GM19035 (cell line): ENCODE measurements around the gene CREBRF.
A peak's percentile ranks its signal among the peaks of the same experiment; 100 is the strongest.
"Not testable (repeated sequence)": the region's sequence is repeated elsewhere in the genome, so short reads cannot be mapped to it uniquely, and the experiment has no call there.

Experiments used
- ATAC-seq: cut with Tn5 transposase; IDR thresholded peaks from one replicate; pipeline ENCODE4 v1.9.1; 2021; ENCODE audit not compliant: unreplicated experiment

CREBRF gene, protein sequence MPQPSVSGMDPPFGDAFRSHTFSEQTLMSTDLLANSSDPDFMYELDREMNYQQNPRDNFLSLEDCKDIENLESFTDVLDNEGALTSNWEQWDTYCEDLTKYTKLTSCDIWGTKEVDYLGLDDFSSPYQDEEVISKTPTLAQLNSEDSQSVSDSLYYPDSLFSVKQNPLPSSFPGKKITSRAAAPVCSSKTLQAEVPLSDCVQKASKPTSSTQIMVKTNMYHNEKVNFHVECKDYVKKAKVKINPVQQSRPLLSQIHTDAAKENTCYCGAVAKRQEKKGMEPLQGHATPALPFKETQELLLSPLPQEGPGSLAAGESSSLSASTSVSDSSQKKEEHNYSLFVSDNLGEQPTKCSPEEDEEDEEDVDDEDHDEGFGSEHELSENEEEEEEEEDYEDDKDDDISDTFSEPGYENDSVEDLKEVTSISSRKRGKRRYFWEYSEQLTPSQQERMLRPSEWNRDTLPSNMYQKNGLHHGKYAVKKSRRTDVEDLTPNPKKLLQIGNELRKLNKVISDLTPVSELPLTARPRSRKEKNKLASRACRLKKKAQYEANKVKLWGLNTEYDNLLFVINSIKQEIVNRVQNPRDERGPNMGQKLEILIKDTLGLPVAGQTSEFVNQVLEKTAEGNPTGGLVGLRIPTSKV

GRCh38 chr5:173055983-173056782 lies at the start of gene CREBRF:
Gene CREBRF, plus strand, starts transcription at chr5:173056352. Its CDS starts 24,424 bp downstream, at chr5:173080776.
- ATAC-seq: peak; percentile 70

DNA sequence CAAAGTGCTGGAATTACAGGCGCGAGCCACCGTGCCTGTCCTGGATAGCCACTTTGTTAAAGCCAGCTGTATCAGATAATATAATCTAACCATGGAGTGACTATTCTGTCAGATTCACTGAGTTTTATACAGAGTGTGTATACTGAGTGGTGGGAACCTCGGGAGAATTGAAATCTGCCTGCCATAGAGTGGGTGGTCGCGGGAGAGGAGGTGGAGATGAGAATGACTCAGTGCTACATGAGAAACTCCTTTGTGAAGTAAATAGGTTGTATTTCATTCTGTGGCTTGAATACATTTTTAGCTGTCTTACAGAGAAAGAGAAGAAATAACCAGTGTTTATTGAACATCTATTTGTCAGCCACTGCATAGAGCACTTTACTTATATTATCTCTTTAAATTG lies 46.1 kb upstream of the CREBRF start:
- no peak for ATAC-seq

GRCh38 chr5:173010547-173011464 lies 45.3 kb upstream of the CREBRF start:
- no peak for ATAC-seq

DNA sequence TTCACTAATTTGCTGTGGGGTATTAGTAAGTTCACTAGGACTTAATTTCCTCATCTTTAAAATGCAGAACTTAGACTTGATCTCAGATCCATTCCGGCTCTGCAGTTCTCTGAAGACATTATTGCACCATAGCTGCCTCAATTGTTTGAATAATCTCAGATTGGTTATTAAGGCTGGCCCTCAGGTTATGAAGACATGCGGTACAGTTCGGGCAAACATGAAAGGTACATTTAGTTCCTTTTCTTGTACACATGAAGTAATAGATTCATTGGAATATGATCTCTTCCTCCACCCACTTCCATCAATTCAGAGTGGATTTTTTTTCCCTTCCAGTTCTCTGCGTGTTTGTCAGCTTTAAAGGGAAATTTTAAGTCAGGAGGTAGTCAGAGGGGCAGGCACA lies 44.6 kb upstream of the CREBRF start:
- no peak for ATAC-seq

DNA sequence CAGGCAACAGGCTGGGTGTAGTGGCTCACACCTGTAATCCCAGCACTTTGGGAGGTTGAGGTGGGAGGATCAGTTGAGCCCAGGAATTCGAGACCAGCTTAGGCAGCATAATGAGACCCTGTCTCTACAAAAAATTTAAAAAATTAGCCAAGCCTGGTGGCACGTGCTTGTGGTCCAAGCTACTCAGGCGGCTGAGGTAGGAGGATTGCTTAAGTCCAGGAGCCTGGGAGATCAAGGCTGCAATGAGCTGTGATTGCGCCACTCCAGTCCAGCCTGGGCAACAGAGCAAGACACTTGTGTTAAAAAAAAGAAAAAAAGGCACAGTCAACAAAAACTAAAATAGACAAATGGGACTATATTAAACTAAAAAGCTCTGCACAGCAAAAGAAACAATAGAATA lies 43.3 kb upstream of the CREBRF start:
- ATAC-seq: no peak

- ATAC-seq: no peak
Measured at GRCh38 chr5:173014671-173015070, 41.5 kb upstream of the CREBRF start.

DNA sequence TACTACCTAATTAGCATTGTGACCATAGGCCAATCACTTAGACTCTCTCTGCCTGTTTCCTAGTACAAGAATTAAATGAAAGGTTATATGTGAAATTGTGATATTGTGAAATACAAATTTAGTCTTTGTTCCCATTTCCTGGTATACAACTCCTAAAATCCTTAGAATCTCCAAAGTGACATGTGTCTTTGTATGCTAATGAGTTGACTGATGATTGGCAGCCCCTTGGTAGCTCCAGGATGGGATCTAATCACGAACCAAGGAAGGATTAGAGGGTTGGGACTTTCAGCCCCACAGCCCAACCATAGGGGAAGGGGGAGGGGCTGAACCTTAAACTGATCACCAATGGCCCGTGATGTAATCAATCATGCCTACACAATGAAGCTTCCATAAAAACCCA lies 41.0 kb upstream of the CREBRF start:
- ATAC-seq: no peak

DNA sequence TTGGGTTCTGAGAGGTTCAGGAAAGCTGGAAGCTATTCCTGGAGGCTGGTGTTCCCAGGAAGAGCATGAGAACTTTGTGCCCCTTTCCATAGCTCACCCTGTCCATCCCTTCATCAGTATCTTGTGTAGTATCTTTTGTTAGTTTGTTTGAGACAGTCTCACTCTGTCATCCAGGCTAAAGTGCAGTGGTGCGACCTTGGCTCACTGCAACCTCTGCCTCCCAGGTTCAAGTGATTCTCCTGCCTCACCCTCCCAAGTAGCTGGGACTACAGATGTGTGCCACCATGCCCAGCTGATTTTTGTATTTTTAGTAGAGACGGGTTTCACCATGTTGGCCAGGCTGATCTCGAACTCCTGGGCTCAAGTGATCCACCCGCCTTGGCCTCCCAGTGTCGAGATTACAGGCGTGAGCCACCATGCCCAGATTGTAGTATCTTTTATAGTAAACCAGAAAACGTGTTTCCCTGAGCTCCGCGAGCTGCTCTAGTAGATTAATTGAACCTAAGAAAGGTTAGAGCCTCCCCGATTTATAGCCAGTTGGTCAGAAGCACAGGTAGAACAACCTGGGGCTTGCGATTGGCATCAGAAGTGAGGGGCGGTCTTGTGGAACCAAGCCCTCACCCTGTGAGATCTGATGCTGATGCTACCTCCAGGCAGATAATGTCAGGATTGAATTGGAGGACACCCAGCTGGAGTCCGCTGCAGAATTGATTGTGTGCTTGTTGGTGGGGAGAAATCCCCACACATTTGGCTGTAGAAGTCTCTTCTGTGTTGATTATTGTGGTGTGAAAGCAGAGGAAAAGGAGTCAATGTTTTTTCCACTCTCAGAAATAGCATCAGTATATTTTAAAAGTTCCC lies 40.3 kb upstream of the CREBRF start:
- ATAC-seq: no peak

DNA sequence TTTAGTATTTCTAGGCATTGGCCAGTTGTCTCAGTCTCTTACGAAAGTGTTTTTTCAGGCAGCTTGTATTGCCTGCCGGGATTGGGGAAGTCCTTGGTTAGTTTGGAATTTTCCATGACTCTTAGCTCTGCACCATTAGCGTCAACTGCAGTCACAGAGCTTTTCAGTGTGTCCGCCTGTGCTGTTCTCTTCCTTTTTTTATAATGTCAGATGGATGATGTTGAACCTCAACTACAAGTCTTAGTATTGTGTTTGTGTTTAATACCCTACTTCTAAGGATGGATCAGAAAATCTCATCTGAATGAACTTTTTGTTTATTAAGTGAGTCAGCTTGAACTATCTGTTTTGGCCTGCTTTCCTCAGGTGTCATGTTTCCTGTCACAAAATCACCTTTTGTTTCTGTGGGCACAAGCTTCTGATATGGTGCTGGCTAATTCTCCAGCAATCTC lies 39.5 kb upstream of the CREBRF start:
- no peak for ATAC-seq

GRCh38 chr5:173017087-173017486 lies 39.1 kb upstream of the CREBRF start:
- ATAC-seq: not testable (repeated sequence)

- ATAC-seq: no peak
Measured at GRCh38 chr5:173018358-173018757, 37.8 kb upstream of the CREBRF start.

- ATAC-seq: no peak
Measured at GRCh38 chr5:173020154-173020581, 36.0 kb upstream of the CREBRF start.

DNA sequence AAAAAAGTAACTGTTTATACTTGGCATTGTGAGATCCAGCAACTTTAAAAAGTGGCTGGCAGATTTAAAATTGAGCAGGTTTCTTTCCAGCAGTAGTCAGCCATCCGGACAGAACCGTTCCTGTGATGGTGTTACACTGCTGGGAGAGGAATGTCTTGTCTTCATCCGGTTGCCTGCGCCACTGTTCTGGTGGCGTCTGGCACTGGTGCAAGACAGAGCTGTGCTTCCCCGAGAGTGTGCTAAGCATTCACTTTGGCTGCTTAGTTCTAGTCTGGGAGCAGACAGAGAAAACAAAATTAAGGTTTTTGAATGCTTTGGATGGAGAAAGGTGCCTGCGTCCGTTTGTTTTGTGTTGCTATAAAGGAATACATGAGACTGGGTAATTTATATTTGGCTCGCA lies 35.5 kb upstream of the CREBRF start:
- no peak for ATAC-seq

GRCh38 chr5:173025651-173026050 lies 30.5 kb upstream of the CREBRF start:
- no peak for ATAC-seq

DNA sequence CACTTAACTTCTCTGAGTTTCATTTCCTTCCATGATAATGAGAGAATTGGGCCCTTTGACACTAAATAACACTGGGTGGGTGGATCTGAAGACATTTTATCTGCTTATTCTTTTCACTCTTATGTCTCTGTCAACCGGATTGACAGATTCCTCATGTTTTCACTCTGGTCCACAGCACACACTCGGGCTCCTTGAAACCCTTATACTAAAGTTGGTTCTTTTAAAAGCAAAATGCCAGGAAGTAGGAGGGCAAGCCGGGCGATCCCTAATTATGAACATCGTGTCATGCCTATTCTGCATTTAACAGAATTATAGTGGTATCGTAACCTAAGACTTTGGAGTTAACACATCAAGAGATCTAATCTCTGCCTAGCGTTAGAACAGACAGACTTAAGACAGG lies 28.2 kb upstream of the CREBRF start:
- ATAC-seq: no peak

DNA sequence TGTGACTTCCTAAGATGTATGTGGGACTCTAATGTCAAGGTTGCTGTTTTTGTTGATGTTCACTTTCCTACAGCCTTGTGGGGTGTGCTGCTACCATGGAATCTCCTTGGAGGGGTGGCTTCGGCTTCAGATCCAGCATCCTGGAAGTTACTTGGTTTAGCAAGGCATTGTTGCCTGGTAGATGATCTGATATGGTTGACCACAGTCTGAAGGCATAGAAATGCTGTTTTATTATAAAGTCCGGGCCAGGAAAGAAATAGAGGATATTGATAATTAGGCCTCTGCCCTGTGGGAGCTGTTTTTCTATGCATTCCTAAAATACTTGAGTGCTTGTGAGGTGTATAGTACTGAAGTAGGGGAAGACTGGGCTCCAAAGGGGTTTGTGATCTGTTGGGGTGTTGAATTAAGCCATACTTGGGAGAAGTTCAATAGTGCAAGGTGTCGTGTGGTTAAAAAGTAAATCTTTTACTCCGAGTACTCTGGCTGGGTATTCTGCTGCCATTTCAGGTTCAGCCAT lies 27.3 kb upstream of the CREBRF start:
- no peak for ATAC-seq

- no peak for ATAC-seq
Measured at GRCh38 chr5:173029499-173029921, 26.6 kb upstream of the CREBRF start.

- ATAC-seq: not testable (repeated sequence)
Measured at GRCh38 chr5:173032096-173032495, 24.1 kb upstream of the CREBRF start.

DNA sequence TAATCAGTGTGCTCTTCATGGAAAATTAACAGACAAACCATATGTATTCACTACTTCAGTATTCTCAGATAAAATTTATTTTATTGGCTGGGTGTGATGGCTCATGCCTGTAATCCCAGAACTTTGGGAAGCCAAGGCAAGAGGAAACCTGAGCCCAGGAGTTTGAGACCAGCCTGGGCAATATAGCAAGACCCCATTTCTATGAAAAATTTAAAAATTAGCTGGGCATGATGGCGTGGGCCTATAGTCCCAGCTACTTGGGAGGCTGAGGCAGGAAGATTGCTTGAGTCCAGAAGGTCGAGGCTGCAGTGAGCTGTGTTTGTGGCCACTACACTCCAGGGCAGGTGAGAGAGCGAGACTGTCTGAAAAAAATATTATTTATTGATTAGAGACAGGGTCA lies 23.4 kb upstream of the CREBRF start:
- ATAC-seq: no peak
